Parathyroid adenoma (tissue), 2 donors: ENCODE results near the gene PINK1.

Experiments
- H2AFZ ChIP-seq: fragments of 300-600 bp; sonication (generic); one replicate; pipeline ENCODE4 v1.7.0; 2017; ENCODE audit warnings: antibody characterized with exemption, mild to moderate bottlenecking
- H3K27ac ChIP-seq: fragments of 300-600 bp; sonication (generic); one replicate; pipeline ENCODE4 v1.7.0; 2017
- H3K27me3 ChIP-seq: fragments of 300-600 bp; sonication (generic); one replicate; pipeline ENCODE4 v1.7.0; 2017; ENCODE audit warnings: low read length; ENCODE audit not compliant: control insufficient read depth, insufficient read depth
- H3K36me3 ChIP-seq: fragments of 300-600 bp; sonication (generic); one replicate; pipeline ENCODE4 v1.7.0; 2017; ENCODE audit warnings: low read length; ENCODE audit not compliant: control insufficient read depth, insufficient read depth
- H3K4me1 ChIP-seq: fragments of 300-600 bp; sonication (generic); one replicate; pipeline ENCODE4 v1.7.0; 2017; ENCODE audit warnings: control low read depth
- H3K4me2 ChIP-seq: fragments of 300-600 bp; sonication (generic); one replicate; pipeline ENCODE4 v1.7.0; 2017; ENCODE audit warnings: low read length
- H3K4me3 ChIP-seq: fragments of 300-600 bp; sonication (generic); one replicate; pipeline ENCODE4 v1.7.0; 2017; ENCODE audit warnings: low read depth, low read length
- H3K79me2 ChIP-seq: fragments of 300-600 bp; sonication (generic); one replicate; pipeline ENCODE4 v1.7.0; 2017; ENCODE audit warnings: control low read depth
- H3K9ac ChIP-seq: fragments of 300-600 bp; sonication (generic); one replicate; pipeline ENCODE4 v1.7.0; 2017; ENCODE audit warnings: mild to moderate bottlenecking
- H3K9me3 ChIP-seq: fragments of 300-600 bp; sonication (generic); one replicate; pipeline ENCODE4 v1.7.0; 2017; ENCODE audit warnings: low read length; ENCODE audit not compliant: control insufficient read depth
- CTCF ChIP-seq: fragments of 300-600 bp; sonication (generic); IDR thresholded peaks from one replicate; pipeline ENCODE4 v1.7.0; 2017; ENCODE audit warnings: antibody characterized with exemption, mild to moderate bottlenecking
- donor health status: primary hyperparathyroidism.

Gene PINK1

GRCh38 chr1:20640183-20640597 lies 6.9 kb downstream of the PINK1 start:
- H3K4me2 ChIP-seq: no peak overlapping the region
- no peak overlapping the region for H3K4me3 ChIP-seq
- peak; percentile 62 for TF ChIP-seq CTCF
- H3K9me3 ChIP-seq: no peaks in the 10 kb centered on the region
- peaks cover under 1% of the 10 kb centered on the region for H3K79me2 ChIP-seq
- no peak overlapping the region for H2AFZ ChIP-seq
- no peaks in the 10 kb centered on the region for H3K4me1 ChIP-seq
- H3K27me3 ChIP-seq: no peaks in the 10 kb centered on the region
- no peaks in the 10 kb centered on the region for H3K36me3 ChIP-seq
- no peak overlapping the region for H3K27ac ChIP-seq
- H3K9ac ChIP-seq: no peak overlapping the region

- no peak overlapping the region for H3K27ac ChIP-seq
- no peak overlapping the region for H2AFZ ChIP-seq
- H3K27me3 ChIP-seq: no peaks in the 10 kb centered on the region
- no peak overlapping the region for H3K9ac ChIP-seq
- no peaks in the 10 kb centered on the region for H3K36me3 ChIP-seq
- no peaks in the 10 kb centered on the region for H3K4me1 ChIP-seq
- H3K4me2 ChIP-seq: no peak overlapping the region
- no peak overlapping the region for H3K4me3 ChIP-seq
- TF ChIP-seq CTCF: no peak
- no peaks in the 10 kb centered on the region for H3K79me2 ChIP-seq
- H3K9me3 ChIP-seq: no peaks in the 10 kb centered on the region
These were observed 8.7 kb downstream of the PINK1 start for GRCh38 chr1:20641975-20642374.

DNA sequence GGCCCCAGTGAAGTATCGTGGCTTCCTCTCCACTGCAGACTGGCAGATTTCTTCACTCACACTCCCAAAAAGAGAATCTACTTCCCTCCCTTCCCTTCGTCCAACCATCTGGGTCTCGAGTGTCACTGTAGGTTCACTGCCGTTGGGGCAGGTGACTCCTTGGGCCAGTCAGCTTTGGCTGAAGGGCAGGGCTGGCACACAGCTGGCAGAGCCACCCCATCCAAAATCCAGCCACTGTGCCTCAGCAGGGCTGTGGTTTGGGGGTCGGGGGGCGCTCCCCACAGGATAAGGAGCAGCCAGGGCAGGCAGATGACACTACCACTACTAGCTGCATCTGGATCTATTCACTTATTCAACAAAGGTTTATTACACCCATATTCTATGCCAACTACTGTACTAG lies 9.8 kb downstream of the PINK1 start:
- Histone ChIP-seq H3K36me3 (no peaks in the 10 kb centered on the region), H3K27ac (no peak overlapping the region), H3K9ac (no peak overlapping the region), H3K4me3 (no peak overlapping the region), H3K4me2 (no peak overlapping the region), H3K4me1 (no peaks in the 10 kb centered on the region), H3K9me3 (no peaks in the 10 kb centered on the region), H3K27me3 (no peaks in the 10 kb centered on the region), H3K79me2 (no peaks in the 10 kb centered on the region), H2AFZ (no peak overlapping the region)
- TF ChIP-seq CTCF: no peak

GRCh38 chr1:20644416-20644815 lies 11.2 kb downstream of the PINK1 start:
- no peak overlapping the region for H3K27ac ChIP-seq
- H2AFZ ChIP-seq: no peak overlapping the region
- no peaks in the 10 kb centered on the region for H3K27me3 ChIP-seq
- H3K4me1 ChIP-seq: no peaks in the 10 kb centered on the region
- H3K4me3 ChIP-seq: no peak overlapping the region
- no peaks in the 10 kb centered on the region for H3K36me3 ChIP-seq
- H3K9ac ChIP-seq: no peak overlapping the region
- H3K9me3 ChIP-seq: no peaks in the 10 kb centered on the region
- H3K79me2 ChIP-seq: no peaks in the 10 kb centered on the region
- H3K4me2 ChIP-seq: no peak overlapping the region
- TF ChIP-seq CTCF: no peak

DNA sequence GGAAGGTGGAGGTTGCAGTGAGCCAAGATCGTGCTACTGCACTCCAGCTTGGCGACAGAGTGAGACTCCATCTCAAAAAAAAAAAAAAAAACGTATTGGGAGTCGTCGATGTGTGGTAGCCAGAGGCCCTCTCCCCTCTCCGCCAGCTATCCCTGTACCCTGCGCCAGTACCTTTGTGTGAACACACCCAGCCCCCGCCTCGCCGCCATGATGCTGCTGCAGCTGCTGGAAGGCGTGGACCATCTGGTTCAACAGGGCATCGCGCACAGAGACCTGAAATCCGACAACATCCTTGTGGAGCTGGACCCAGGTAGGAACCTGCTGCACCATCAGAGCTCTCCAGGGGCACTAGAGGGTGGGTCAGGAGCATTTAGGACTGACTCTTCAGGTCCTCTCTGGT lies 12.2 kb downstream of the PINK1 start:
- Histone ChIP-seq H3K79me2 (no peaks in the 10 kb centered on the region), H3K9me3 (no peaks in the 10 kb centered on the region), H3K9ac (no peak overlapping the region), H3K4me2 (no peak overlapping the region), H3K27ac (no peak overlapping the region), H3K36me3 (no peaks in the 10 kb centered on the region), H3K4me3 (no peak overlapping the region), H3K4me1 (no peaks in the 10 kb centered on the region), H3K27me3 (no peaks in the 10 kb centered on the region), H2AFZ (no peak overlapping the region)
- no peak for TF ChIP-seq CTCF
